22Rv1 (cell line): ENCODE data around the gene C1QTNF1.

Experiments used
- ZFX ChIP-seq: fragments of 450-650 bp; IDR thresholded peaks from 2 replicates; pipeline ENCODE4 v1.6.1; 2017; ENCODE audit warnings: antibody characterized with exemption, borderline replicate concordance
- TF ChIP-seq, protein P1 (sequence below): fragments of 450-650 bp; IDR thresholded peaks from 2 replicates; pipeline ENCODE4 v1.5.1; 2017; ENCODE audit warnings: mild to moderate bottlenecking

DNA sequence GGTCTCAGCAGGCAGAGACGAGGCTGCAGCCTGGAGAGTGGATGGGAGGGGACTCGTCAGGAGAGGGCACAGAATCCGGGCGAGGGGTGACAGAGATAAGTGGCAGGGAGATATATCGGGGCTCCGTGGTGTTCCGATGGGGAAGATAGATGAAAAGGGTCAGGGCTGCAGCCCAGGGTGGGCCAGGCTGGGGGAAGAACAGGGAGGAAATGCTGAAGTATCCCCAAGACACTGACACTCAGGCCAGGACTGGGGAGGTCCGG, 46.4 kb upstream of the C1QTNF1 start:
- TF ChIP-seq, protein P1, sequence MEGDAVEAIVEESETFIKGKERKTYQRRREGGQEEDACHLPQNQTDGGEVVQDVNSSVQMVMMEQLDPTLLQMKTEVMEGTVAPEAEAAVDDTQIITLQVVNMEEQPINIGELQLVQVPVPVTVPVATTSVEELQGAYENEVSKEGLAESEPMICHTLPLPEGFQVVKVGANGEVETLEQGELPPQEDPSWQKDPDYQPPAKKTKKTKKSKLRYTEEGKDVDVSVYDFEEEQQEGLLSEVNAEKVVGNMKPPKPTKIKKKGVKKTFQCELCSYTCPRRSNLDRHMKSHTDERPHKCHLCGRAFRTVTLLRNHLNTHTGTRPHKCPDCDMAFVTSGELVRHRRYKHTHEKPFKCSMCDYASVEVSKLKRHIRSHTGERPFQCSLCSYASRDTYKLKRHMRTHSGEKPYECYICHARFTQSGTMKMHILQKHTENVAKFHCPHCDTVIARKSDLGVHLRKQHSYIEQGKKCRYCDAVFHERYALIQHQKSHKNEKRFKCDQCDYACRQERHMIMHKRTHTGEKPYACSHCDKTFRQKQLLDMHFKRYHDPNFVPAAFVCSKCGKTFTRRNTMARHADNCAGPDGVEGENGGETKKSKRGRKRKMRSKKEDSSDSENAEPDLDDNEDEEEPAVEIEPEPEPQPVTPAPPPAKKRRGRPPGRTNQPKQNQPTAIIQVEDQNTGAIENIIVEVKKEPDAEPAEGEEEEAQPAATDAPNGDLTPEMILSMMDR: no peak
- no peak for TF ChIP-seq ZFX
